ENCODE results near the gene GANC. TPM values are rescaled to one million over a fixed set of nuclear protein-coding genes. Genes with fewer than 3 reads are reported as not detected.

Gene GANC
- total and polyA plus RNA-seq, 2 experiments from 2014 or later = 7.4 to 12.6 TPM

GRCh38 chr15:42284551-42284950 lies 11.6 kb downstream of the GANC start:
- no peaks in the 10 kb centered on the region for H3K9me2 ChIP-seq (ENCODE audit: insufficient read depth)
- no peaks in the 10 kb centered on the region for H3F3A ChIP-seq (replicated peaks; ENCODE audit: low read depth)
- Mint-ChIP-seq H3K9me3 (no peaks in the 10 kb centered on the region), H3K27me3 (ENCODE audit: insufficient read depth, low read depth, poor library complexity) (no peaks in the 10 kb centered on the region), H3K4me3 (no peak overlapping the region), H3K4me1 (no peaks in the 10 kb centered on the region), H3K36me3 (ENCODE audit: low read depth) (no peaks in the 10 kb centered on the region), H3K27ac (no peak overlapping the region)
- ATAC-seq = no peak
- H3K4me2 ChIP-seq = no peak overlapping the region
- H3K36me3 ChIP-seq (ENCODE audit: insufficient read depth) = no peaks in the 10 kb centered on the region
- no peaks in the 10 kb centered on the region for H4K20me1 ChIP-seq (replicated peaks; ENCODE audit: insufficient read depth)
- TF ChIP-seq JUNB (IDR thresholded peaks at IDR 0.05; ENCODE audit: unreplicated experiment) = no peak
- no peak for TF ChIP-seq EZH2 (IDR thresholded peaks at IDR 0.05; ENCODE audit: low read depth, unreplicated experiment)
- TF ChIP-seq, protein P1, sequence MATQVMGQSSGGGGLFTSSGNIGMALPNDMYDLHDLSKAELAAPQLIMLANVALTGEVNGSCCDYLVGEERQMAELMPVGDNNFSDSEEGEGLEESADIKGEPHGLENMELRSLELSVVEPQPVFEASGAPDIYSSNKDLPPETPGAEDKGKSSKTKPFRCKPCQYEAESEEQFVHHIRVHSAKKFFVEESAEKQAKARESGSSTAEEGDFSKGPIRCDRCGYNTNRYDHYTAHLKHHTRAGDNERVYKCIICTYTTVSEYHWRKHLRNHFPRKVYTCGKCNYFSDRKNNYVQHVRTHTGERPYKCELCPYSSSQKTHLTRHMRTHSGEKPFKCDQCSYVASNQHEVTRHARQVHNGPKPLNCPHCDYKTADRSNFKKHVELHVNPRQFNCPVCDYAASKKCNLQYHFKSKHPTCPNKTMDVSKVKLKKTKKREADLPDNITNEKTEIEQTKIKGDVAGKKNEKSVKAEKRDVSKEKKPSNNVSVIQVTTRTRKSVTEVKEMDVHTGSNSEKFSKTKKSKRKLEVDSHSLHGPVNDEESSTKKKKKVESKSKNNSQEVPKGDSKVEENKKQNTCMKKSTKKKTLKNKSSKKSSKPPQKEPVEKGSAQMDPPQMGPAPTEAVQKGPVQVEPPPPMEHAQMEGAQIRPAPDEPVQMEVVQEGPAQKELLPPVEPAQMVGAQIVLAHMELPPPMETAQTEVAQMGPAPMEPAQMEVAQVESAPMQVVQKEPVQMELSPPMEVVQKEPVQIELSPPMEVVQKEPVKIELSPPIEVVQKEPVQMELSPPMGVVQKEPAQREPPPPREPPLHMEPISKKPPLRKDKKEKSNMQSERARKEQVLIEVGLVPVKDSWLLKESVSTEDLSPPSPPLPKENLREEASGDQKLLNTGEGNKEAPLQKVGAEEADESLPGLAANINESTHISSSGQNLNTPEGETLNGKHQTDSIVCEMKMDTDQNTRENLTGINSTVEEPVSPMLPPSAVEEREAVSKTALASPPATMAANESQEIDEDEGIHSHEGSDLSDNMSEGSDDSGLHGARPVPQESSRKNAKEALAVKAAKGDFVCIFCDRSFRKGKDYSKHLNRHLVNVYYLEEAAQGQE (IDR thresholded peaks at IDR 0.05; ENCODE audit: unreplicated experiment) = no peak
- no peak for TF ChIP-seq ZNF114 (CRISPR knock-in tag; IDR thresholded peaks at IDR 0.05)
- no peak for TF ChIP-seq ZNF331 (CRISPR knock-in tag; IDR thresholded peaks at IDR 0.05; ENCODE audit: low read depth)
- TF ChIP-seq NANOG (IDR thresholded peaks at IDR 0.05; ENCODE audit: borderline replicate concordance) = no peak
- TF ChIP-seq EZH2phosphoT487 (IDR thresholded peaks at IDR 0.05; ENCODE audit: unreplicated experiment) = no peak
- TF ChIP-seq ETS1 (IDR thresholded peaks at IDR 0.05) = no peak
- TF ChIP-seq POLR2AphosphoS5 (IDR thresholded peaks at IDR 0.05; ENCODE audit: low read depth) = no peak
- TF ChIP-seq CTCF (conservative IDR thresholded peaks at IDR 0.05; ENCODE audit: low read depth in 2 of 2) = no peak
- no peaks in the 10 kb centered on the region for H3K27me3 ChIP-seq (ENCODE audit: insufficient read depth)
- no peaks in the 10 kb centered on the region for H3K79me2 ChIP-seq (replicated peaks; ENCODE audit: insufficient read depth)
- no peak overlapping the region for H2AFZ ChIP-seq
- DNase-seq (ENCODE audit: low spot score) = no peak
- no peak overlapping the region for H3K4me3 ChIP-seq
- H3K4me1 ChIP-seq (ENCODE audit: insufficient read depth) = no peaks in the 10 kb centered on the region
- no peak overlapping the region for H3K27ac ChIP-seq (ENCODE audit: low read depth)

- no peak overlapping the region for H2AFZ ChIP-seq
- Mint-ChIP-seq H3K27me3 (ENCODE audit: insufficient read depth, low read depth, poor library complexity) (no peaks in the 10 kb centered on the region), H3K9me3 (no peaks in the 10 kb centered on the region), H3K36me3 (ENCODE audit: low read depth) (no peaks in the 10 kb centered on the region), H3K4me3 (no peak overlapping the region), H3K27ac (no peak overlapping the region), H3K4me1 (no peaks in the 10 kb centered on the region)
- no peaks in the 10 kb centered on the region for H4K20me1 ChIP-seq (replicated peaks; ENCODE audit: insufficient read depth)
- H3F3A ChIP-seq (replicated peaks; ENCODE audit: low read depth) = no peaks in the 10 kb centered on the region
- no peak overlapping the region for H3K27ac ChIP-seq (ENCODE audit: low read depth)
- no peak overlapping the region for H3K4me3 ChIP-seq
- no peaks in the 10 kb centered on the region for H3K79me2 ChIP-seq (replicated peaks; ENCODE audit: insufficient read depth)
- H3K4me2 ChIP-seq = no peak overlapping the region
- ATAC-seq (no peak), DNase-seq (ENCODE audit: low spot score) (no peak)
- H3K36me3 ChIP-seq (ENCODE audit: insufficient read depth) = no peaks in the 10 kb centered on the region
- H3K9me2 ChIP-seq (ENCODE audit: insufficient read depth) = no peaks in the 10 kb centered on the region
- no peaks in the 10 kb centered on the region for H3K4me1 ChIP-seq (ENCODE audit: insufficient read depth)
- no peaks in the 10 kb centered on the region for H3K27me3 ChIP-seq (ENCODE audit: insufficient read depth)
- TF ChIP-seq, protein P2, sequence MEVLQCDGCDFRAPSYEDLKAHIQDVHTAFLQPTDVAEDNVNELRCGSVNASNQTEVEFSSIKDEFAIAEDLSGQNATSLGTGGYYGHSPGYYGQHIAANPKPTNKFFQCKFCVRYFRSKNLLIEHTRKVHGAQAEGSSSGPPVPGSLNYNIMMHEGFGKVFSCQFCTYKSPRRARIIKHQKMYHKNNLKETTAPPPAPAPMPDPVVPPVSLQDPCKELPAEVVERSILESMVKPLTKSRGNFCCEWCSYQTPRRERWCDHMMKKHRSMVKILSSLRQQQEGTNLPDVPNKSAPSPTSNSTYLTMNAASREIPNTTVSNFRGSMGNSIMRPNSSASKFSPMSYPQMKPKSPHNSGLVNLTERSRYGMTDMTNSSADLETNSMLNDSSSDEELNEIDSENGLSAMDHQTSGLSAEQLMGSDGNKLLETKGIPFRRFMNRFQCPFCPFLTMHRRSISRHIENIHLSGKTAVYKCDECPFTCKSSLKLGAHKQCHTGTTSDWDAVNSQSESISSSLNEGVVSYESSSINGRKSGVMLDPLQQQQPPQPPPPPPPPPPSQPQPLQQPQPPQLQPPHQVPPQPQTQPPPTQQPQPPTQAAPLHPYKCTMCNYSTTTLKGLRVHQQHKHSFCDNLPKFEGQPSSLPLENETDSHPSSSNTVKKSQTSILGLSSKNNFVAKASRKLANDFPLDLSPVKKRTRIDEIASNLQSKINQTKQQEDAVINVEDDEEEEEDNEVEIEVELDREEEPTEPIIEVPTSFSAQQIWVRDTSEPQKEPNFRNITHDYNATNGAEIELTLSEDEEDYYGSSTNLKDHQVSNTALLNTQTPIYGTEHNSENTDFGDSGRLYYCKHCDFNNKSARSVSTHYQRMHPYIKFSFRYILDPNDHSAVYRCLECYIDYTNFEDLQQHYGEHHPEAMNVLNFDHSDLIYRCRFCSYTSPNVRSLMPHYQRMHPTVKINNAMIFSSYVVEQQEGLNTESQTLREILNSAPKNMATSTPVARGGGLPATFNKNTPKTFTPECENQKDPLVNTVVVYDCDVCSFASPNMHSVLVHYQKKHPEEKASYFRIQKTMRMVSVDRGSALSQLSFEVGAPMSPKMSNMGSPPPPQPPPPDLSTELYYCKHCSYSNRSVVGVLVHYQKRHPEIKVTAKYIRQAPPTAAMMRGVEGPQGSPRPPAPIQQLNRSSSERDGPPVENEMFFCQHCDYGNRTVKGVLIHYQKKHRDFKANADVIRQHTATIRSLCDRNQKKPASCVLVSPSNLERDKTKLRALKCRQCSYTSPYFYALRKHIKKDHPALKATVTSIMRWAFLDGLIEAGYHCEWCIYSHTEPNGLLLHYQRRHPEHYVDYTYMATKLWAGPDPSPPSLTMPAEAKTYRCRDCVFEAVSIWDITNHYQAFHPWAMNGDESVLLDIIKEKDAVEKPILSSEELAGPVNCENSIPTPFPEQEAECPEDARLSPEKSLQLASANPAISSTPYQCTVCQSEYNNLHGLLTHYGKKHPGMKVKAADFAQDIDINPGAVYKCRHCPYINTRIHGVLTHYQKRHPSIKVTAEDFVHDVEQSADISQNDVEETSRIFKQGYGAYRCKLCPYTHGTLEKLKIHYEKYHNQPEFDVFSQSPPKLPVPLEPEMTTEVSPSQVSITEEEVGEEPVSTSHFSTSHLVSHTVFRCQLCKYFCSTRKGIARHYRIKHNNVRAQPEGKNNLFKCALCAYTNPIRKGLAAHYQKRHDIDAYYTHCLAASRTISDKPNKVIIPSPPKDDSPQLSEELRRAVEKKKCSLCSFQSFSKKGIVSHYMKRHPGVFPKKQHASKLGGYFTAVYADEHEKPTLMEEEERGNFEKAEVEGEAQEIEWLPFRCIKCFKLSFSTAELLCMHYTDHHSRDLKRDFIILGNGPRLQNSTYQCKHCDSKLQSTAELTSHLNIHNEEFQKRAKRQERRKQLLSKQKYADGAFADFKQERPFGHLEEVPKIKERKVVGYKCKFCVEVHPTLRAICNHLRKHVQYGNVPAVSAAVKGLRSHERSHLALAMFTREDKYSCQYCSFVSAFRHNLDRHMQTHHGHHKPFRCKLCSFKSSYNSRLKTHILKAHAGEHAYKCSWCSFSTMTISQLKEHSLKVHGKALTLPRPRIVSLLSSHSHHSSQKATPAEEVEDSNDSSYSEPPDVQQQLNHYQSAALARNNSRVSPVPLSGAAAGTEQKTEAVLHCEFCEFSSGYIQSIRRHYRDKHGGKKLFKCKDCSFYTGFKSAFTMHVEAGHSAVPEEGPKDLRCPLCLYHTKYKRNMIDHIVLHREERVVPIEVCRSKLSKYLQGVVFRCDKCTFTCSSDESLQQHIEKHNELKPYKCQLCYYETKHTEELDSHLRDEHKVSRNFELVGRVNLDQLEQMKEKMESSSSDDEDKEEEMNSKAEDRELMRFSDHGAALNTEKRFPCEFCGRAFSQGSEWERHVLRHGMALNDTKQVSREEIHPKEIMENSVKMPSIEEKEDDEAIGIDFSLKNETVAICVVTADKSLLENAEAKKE (CRISPR knock-in tag; IDR thresholded peaks at IDR 0.05) = no peak
These were observed 12.0 kb downstream of the GANC start for GRCh38 chr15:42285034-42285433.

Data from GM23338 (cell line).